SK-N-SH treated with all-trans-retinoic acid at 6 μM for 48 hours (cell line): ENCODE results near the gene ABCF3.

Source experiments
- PPARA ChIP-seq: fragments of 250-450 bp; sonication (Bioruptor Pico); IDR thresholded peaks from 2 replicates; pipeline ENCODE4 v1.5.0; 2020; ENCODE audit warnings: mild to moderate bottlenecking, borderline replicate concordance
- ZFP30 ChIP-seq: fragments of 450-650 bp; formaldehyde crosslinking; IDR thresholded peaks from 2 replicates; pipeline ENCODE4 v1.5.0; 2022; ENCODE audit warnings: mild to moderate bottlenecking, moderate library complexity
- TF ChIP-seq, protein P1 (sequence below): fragments of 250-450 bp; sonication (Bioruptor Pico); IDR thresholded peaks from 2 replicates; pipeline ENCODE4 v1.8.0; 2020; ENCODE audit warnings: mild to moderate bottlenecking, moderate library complexity, borderline replicate concordance

DNA sequence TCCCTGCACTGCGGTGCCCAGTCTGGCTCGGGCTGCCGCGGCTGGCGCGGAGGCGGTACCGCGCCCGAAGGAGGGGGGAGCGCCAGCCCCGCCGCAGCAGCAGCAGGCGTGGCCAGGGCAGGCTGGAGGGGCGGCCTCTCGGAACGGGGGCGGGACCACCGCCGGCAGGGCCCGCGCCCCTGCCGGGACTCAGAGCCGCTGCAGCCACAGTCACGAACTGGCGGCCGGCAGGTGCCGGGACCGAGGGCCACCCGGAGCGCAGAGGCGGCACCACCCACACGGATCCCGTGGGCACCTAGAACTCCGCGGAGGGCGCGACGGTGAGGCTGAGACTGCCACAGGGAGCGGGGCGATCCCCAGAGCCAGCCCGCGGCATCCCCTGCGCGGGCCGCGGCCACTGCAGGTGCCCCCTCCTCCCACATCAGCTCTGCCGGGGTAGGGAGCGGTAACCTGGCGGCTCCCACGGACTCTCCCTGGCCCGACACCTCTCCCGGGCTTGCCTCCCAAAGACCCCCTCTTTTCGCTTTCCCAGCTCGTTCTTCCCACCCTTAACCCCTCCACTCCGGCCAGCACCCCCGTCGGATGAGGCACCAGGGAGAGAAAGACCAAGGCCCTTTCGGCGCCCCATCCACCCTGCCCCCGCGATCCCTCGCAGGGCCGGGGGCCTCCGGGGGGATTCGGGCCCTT, 43.5 kb downstream of the ABCF3 start, which contains the start of gene VWA5B2:
- no peak for TF ChIP-seq ZFP30
- TF ChIP-seq PPARA (CRISPR knock-in tag), result no peak
- TF ChIP-seq, protein P1, sequence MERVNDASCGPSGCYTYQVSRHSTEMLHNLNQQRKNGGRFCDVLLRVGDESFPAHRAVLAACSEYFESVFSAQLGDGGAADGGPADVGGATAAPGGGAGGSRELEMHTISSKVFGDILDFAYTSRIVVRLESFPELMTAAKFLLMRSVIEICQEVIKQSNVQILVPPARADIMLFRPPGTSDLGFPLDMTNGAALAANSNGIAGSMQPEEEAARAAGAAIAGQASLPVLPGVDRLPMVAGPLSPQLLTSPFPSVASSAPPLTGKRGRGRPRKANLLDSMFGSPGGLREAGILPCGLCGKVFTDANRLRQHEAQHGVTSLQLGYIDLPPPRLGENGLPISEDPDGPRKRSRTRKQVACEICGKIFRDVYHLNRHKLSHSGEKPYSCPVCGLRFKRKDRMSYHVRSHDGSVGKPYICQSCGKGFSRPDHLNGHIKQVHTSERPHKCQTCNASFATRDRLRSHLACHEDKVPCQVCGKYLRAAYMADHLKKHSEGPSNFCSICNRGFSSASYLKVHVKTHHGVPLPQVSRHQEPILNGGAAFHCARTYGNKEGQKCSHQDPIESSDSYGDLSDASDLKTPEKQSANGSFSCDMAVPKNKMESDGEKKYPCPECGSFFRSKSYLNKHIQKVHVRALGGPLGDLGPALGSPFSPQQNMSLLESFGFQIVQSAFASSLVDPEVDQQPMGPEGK (CRISPR knock-in tag), result no peak
